Ectodermal cell (in vitro differentiated cells): ENCODE results near the gene TSPAN13.

ENCODE experiments used
- H3K27ac ChIP-seq: 2 replicates; pipeline ENCODE4 v1.7.0; 2013; ENCODE audit warnings: mild to moderate bottlenecking, low read depth, low read length; ENCODE audit not compliant: insufficient read depth, poor library complexity, severe bottlenecking
- H3K27me3 ChIP-seq: 2 replicates; pipeline ENCODE4 v1.7.0; 2013; ENCODE audit warnings: mild to moderate bottlenecking, low read length; ENCODE audit not compliant: insufficient read depth, control insufficient read depth, poor library complexity, severe bottlenecking
- H3K36me3 ChIP-seq: one replicate; pipeline ENCODE4 v1.7.0; 2013; ENCODE audit warnings: low read length; ENCODE audit not compliant: control insufficient read depth, insufficient read depth
- H3K4me1 ChIP-seq: one replicate; pipeline ENCODE4 v1.7.0; 2013; ENCODE audit warnings: low read length; ENCODE audit not compliant: control insufficient read depth, insufficient read depth
- H3K4me3 ChIP-seq: 2 replicates; pipeline ENCODE4 v1.7.0; 2013; ENCODE audit warnings: low read depth, low read length, control low read depth; ENCODE audit not compliant: insufficient read depth
- H3K9me3 ChIP-seq: 2 replicates; pipeline ENCODE4 v1.7.0; 2013; ENCODE audit warnings: mild to moderate bottlenecking, low read length, moderate library complexity; ENCODE audit not compliant: control insufficient read depth
- WGBS, 2 experiments: methylation state at CpG; one replicate each; pipeline ENCODE4 v1.1.7; 2013; ENCODE audit warnings: missing lambda C conversion rate in 2 of 2; 5-methylcytosine and 5-hydroxymethylcytosine counted together

Gene TSPAN13

DNA sequence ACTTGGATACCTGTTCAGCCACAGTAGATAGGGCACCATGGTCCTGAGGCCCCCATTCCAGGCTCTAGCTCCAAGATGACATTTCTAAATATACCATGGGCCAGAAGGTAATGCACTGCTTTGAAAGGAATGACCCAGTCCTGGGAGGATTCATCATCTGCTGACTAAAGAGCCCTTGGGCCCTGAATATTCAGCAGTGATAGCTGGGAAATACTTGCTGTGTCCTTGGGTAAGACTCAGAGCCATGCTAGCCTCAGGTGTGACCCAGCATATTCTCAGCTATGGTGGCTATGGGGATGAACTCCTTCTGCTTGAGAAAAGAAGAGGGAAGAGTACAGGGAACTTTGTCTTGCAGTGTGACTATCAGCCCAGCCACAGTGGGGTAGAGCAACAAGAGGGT is 72.5 kb downstream of the TSPAN13 start:
- Histone ChIP-seq H3K4me3 (no peak overlapping the region), H3K9me3 (no peaks in the 10 kb centered on the region), H3K27me3 (no peaks in the 10 kb centered on the region), H3K36me3 (no peaks in the 10 kb centered on the region), H3K27ac (no peak overlapping the region), H3K4me1 (no peaks in the 10 kb centered on the region)

DNA sequence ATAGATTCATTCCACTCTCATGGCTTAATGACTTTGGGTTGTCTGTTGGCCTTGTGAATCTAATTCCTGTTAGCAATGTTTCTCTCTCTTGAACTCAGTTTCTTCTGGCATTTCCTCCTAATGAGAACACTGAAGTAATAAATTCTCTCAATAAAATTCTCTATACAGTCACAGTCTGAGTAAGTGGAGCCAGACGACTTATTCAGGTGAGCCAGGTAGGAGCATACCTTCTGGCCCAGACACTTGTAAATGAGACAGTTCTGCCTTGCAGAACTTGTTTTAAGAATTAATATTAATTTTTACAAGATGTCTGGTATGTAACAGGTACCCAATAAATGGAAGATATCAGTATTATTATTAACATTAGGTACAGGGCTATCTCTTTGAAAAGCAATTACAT is 79.8 kb downstream of the TSPAN13 start:
- Histone ChIP-seq H3K4me3 (no peak overlapping the region), H3K27me3 (no peaks in the 10 kb centered on the region), H3K4me1 (no peaks in the 10 kb centered on the region), H3K9me3 (no peaks in the 10 kb centered on the region), H3K36me3 (no peaks in the 10 kb centered on the region), H3K27ac (no peak overlapping the region)
- WGBS, 2 experiments = 86 to 100% methylated on average over 1 of the region's 1 CpG
